Muscle layer of duodenum (tissue), 2 donors: ENCODE results near the gene NTF3.

Experiments
- H3K27ac ChIP-seq: one replicate; pipeline ENCODE4 v1.7.0; 2013; ENCODE audit warnings: mild to moderate bottlenecking, low read length
- H3K27me3 ChIP-seq: one replicate; pipeline ENCODE4 v1.7.0; 2013; ENCODE audit warnings: low read depth, mild to moderate bottlenecking, control low read depth, low read length
- H3K36me3 ChIP-seq, 2 donors: one replicate each; pipeline ENCODE4 v1.7.0; 2013; ENCODE audit warnings: low read length in 2 of 2, control low read depth in 1 of 2, mild to moderate bottlenecking in 1 of 2; ENCODE audit not compliant: insufficient read depth in 2 of 2, control insufficient read depth in 1 of 2
- H3K4me1 ChIP-seq, 2 donors: one replicate each; pipeline ENCODE4 v1.7.0; 2013; ENCODE audit warnings: low read length in 2 of 2, mild to moderate bottlenecking in 2 of 2, control low read depth in 1 of 2, moderate library complexity in 1 of 2; ENCODE audit not compliant: insufficient read depth in 2 of 2, control insufficient read depth in 1 of 2
- H3K4me3 ChIP-seq, 2 donors: one replicate each; pipeline ENCODE4 v1.7.0; 2013; ENCODE audit warnings: low read length in 2 of 2, low read depth in 1 of 2, mild to moderate bottlenecking in 1 of 2
- H3K9me3 ChIP-seq, 2 donors: one replicate each; pipeline ENCODE4 v1.7.0; 2013; ENCODE audit warnings: low read length in 2 of 2, control low read depth in 1 of 2, mild to moderate bottlenecking in 1 of 2; ENCODE audit not compliant: control insufficient read depth in 1 of 2
- donor health status: healthy.

NTF3 gene

GRCh38 chr12:5514545-5514944 lies 82.6 kb downstream of the NTF3 start:
- Histone ChIP-seq H3K4me1 (peaks cover 0 to 16% of the 10 kb centered on the region in 2 donors), H3K27ac (no peak overlapping the region), H3K4me3 (no peak overlapping the region), H3K27me3 (no peaks in the 10 kb centered on the region), H3K36me3 (no peaks in the 10 kb centered on the region), H3K9me3 (no peaks in the 10 kb centered on the region)

GRCh38 chr12:5515458-5515857 lies 83.5 kb downstream of the NTF3 start:
- H3K9me3 ChIP-seq, result no peaks in the 10 kb centered on the region
- H3K27me3 ChIP-seq, result no peaks in the 10 kb centered on the region
- no peaks in the 10 kb centered on the region for H3K36me3 ChIP-seq
- peaks cover 0 to 16% of the 10 kb centered on the region in 2 donors for H3K4me1 ChIP-seq
- H3K27ac ChIP-seq, result no peak overlapping the region
- H3K4me3 ChIP-seq, result no peak overlapping the region

GRCh38 chr12:5516371-5517241 lies 84.7 kb downstream of the NTF3 start:
- no peaks in the 10 kb centered on the region for H3K27me3 ChIP-seq
- H3K4me1 ChIP-seq, result peaks cover 0 to 12% of the 10 kb centered on the region in 2 donors
- no peak overlapping the region for H3K27ac ChIP-seq
- no peaks in the 10 kb centered on the region for H3K36me3 ChIP-seq
- H3K9me3 ChIP-seq, result no peaks in the 10 kb centered on the region
- no peak overlapping the region for H3K4me3 ChIP-seq

- Histone ChIP-seq H3K27ac (no peak overlapping the region), H3K27me3 (no peaks in the 10 kb centered on the region), H3K9me3 (no peaks in the 10 kb centered on the region), H3K4me3 (no peak overlapping the region), H3K36me3 (no peaks in the 10 kb centered on the region), H3K4me1 (no peaks in the 10 kb centered on the region)
Measured at GRCh38 chr12:5518584-5519365, 86.9 kb downstream of the NTF3 start.

- no peaks in the 10 kb centered on the region for H3K4me1 ChIP-seq
- no peaks in the 10 kb centered on the region for H3K9me3 ChIP-seq
- no peak overlapping the region for H3K4me3 ChIP-seq
- H3K27me3 ChIP-seq, result no peaks in the 10 kb centered on the region
- no peak overlapping the region for H3K27ac ChIP-seq
- H3K36me3 ChIP-seq, result no peaks in the 10 kb centered on the region
Measured at GRCh38 chr12:5520037-5520436, 88.1 kb downstream of the NTF3 start.

GRCh38 chr12:5520831-5521230 lies 88.9 kb downstream of the NTF3 start:
- Histone ChIP-seq H3K27ac (no peak overlapping the region), H3K4me1 (no peaks in the 10 kb centered on the region), H3K9me3 (no peaks in the 10 kb centered on the region), H3K4me3 (no peak overlapping the region), H3K36me3 (no peaks in the 10 kb centered on the region), H3K27me3 (no peaks in the 10 kb centered on the region)

GRCh38 chr12:5521456-5522325 lies 89.8 kb downstream of the NTF3 start:
- Histone ChIP-seq H3K9me3 (no peaks in the 10 kb centered on the region), H3K27me3 (no peaks in the 10 kb centered on the region), H3K4me1 (no peaks in the 10 kb centered on the region), H3K4me3 (no peak overlapping the region), H3K27ac (no peak overlapping the region), H3K36me3 (no peaks in the 10 kb centered on the region)

- Histone ChIP-seq H3K27me3 (no peaks in the 10 kb centered on the region), H3K36me3 (no peaks in the 10 kb centered on the region), H3K27ac (no peak overlapping the region), H3K4me3 (no peak overlapping the region), H3K4me1 (no peaks in the 10 kb centered on the region), H3K9me3 (no peaks in the 10 kb centered on the region)
Measured at GRCh38 chr12:5522432-5523335, 90.8 kb downstream of the NTF3 start.

GRCh38 chr12:5523396-5524115 lies 91.6 kb downstream of the NTF3 start:
- no peaks in the 10 kb centered on the region for H3K27me3 ChIP-seq
- no peaks in the 10 kb centered on the region for H3K9me3 ChIP-seq
- H3K4me3 ChIP-seq, result no peak overlapping the region
- no peaks in the 10 kb centered on the region for H3K36me3 ChIP-seq
- H3K4me1 ChIP-seq, result no peaks in the 10 kb centered on the region
- no peak overlapping the region for H3K27ac ChIP-seq
